CD4-positive, alpha-beta T cell treated with Interleukin-17A for 4 hours (primary cell): Measurements from ENCODE around the gene SCEL.

ENCODE experiments used
- DNase-seq: peaks from one replicate; pipeline ENCODE4 v3.0.0-alpha.2; 2020; ENCODE audit warnings: mixed read lengths

Gene SCEL

GRCh38 chr13:77521595-77522367, 13.7 kb upstream of the SCEL start:
- DNase-seq: no peak

- no peak for DNase-seq
These were observed 13.1 kb upstream of the SCEL start for GRCh38 chr13:77522444-77522843.

- DNase-seq: no peak
These were observed 12.1 kb upstream of the SCEL start for GRCh38 chr13:77523386-77523785.

- DNase-seq: no peak
These were observed 11.4 kb upstream of the SCEL start for GRCh38 chr13:77523834-77524728.

GRCh38 chr13:77528414-77528813, 7.1 kb upstream of the SCEL start:
- no peak for DNase-seq

GRCh38 chr13:77528834-77529500, 6.5 kb upstream of the SCEL start:
- no peak for DNase-seq

- DNase-seq: no peak
These were observed 6.0 kb upstream of the SCEL start for GRCh38 chr13:77529501-77529840.

- DNase-seq: no peak
These were observed 4.6 kb upstream of the SCEL start for GRCh38 chr13:77530875-77531274.

GRCh38 chr13:77532983-77533382, 2.5 kb upstream of the SCEL start:
- DNase-seq: no peak

GRCh38 chr13:77533875-77534788, 1.4 kb upstream of the SCEL start:
- DNase-seq: no peak

- DNase-seq: no peak
These were observed 852 bp downstream of the SCEL start for GRCh38 chr13:77536358-77536757.

GRCh38 chr13:77537289-77537919, 1.9 kb downstream of the SCEL start:
- no peak for DNase-seq

GRCh38 chr13:77543711-77544110, 8.2 kb downstream of the SCEL start:
- no peak for DNase-seq

GRCh38 chr13:77544355-77544754, 8.8 kb downstream of the SCEL start:
- DNase-seq: no peak

- DNase-seq: no peak
These were observed 9.3 kb downstream of the SCEL start for GRCh38 chr13:77544758-77545338.

- no peak for DNase-seq
These were observed 10.3 kb downstream of the SCEL start for GRCh38 chr13:77545626-77546412.

- DNase-seq: no peak
These were observed 12.6 kb downstream of the SCEL start for GRCh38 chr13:77548095-77548494.

- DNase-seq: no peak
These were observed 13.1 kb downstream of the SCEL start for GRCh38 chr13:77548594-77548993.

GRCh38 chr13:77554069-77554468, 18.6 kb downstream of the SCEL start:
- no peak for DNase-seq

- DNase-seq: no peak
These were observed 19.7 kb downstream of the SCEL start for GRCh38 chr13:77555246-77555645.

- no peak for DNase-seq
These were observed 22.5 kb downstream of the SCEL start for GRCh38 chr13:77558016-77558415.
